Measurements from ENCODE around the gene EHD2. TPM values are rescaled to one million over a fixed set of nuclear protein-coding genes. Genes with fewer than 3 reads are reported as not detected.

The EHD2 gene
- total and polyA plus RNA-seq, 12 donors = 5.8 to 170 (median 102) TPM

DNA sequence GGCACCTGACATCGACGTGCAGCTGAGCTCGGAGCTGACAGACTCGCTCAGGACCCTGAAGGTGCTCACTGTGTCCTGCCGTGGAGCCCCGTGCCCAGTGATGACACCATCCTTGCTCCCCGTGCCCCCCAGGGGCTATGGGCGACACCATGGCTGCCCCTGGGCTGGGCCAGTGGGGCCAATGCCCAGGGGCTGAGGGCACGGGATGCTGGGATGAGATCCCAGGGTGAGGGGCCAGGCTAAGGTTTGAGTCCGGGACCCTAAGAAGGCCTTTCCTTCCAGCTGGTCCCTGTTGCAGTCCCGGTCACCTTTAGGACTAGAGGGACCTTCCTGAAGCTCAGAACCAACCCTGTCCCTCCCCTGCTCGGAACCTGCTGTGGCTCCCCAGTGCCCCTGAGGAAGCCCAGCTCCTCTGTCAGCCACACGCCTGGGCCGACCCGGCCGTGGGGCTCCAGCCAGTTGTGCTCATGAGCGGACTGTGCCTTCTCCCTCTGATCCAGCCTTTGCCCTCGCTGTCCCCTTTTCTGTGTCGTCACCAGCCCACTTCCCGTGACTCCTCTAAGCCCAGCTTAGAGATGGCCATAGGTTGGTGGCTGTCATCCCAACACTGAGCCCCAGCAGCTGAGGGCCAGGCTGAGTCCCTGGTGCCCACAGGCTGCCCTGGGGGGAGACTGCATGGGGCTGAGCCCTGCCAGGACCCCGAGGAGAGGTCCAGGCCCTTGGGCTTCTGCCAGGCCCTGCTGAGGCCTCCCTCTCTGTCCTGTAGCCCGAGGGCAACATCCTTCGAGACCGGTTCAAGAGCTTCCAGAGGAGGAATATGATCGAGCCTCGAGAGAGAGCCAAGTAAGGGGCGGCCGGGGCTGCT, 42.8 kb downstream of the EHD2 start:
- Histone ChIP-seq H3K27me3 (no peaks in the 10 kb centered on the region), H3K4me3 (no peak overlapping the region), H3K4me1 (replicated peaks in 1 of 2) (no peaks in the 10 kb centered on the region), H3K27ac (no peak overlapping the region), H3K36me3 (replicated peaks in 1 of 2) (peaks cover 0 to 71% of the 10 kb centered on the region in 2 donors), H3K9me3 (replicated peaks in 1 of 3) (no peaks in the 10 kb centered on the region)
- 90 to 94% (median 91%) methylated on average over 8 to 28 of the region's 28 CpGs for WGBS, 4 donors
- DNase-seq = no peak
- no peak for TF ChIP-seq POLR2A (IDR thresholded peaks at IDR 0.05)
- TF ChIP-seq, protein P1, sequence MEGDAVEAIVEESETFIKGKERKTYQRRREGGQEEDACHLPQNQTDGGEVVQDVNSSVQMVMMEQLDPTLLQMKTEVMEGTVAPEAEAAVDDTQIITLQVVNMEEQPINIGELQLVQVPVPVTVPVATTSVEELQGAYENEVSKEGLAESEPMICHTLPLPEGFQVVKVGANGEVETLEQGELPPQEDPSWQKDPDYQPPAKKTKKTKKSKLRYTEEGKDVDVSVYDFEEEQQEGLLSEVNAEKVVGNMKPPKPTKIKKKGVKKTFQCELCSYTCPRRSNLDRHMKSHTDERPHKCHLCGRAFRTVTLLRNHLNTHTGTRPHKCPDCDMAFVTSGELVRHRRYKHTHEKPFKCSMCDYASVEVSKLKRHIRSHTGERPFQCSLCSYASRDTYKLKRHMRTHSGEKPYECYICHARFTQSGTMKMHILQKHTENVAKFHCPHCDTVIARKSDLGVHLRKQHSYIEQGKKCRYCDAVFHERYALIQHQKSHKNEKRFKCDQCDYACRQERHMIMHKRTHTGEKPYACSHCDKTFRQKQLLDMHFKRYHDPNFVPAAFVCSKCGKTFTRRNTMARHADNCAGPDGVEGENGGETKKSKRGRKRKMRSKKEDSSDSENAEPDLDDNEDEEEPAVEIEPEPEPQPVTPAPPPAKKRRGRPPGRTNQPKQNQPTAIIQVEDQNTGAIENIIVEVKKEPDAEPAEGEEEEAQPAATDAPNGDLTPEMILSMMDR (IDR thresholded peaks at IDR 0.05) = no peak
- intact Hi-C loops (cut with DNase I) = no loop called here

GRCh38 chr19:47756627-47756929, 43.4 kb downstream of the EHD2 start:
- Histone ChIP-seq H3K9me3 (replicated peaks in 1 of 3) (no peaks in the 10 kb centered on the region), H3K4me1 (replicated peaks in 1 of 2) (no peaks in the 10 kb centered on the region), H3K27me3 (no peaks in the 10 kb centered on the region), H3K27ac (no peak overlapping the region), H3K36me3 (replicated peaks in 1 of 2) (peaks cover 0 to 65% of the 10 kb centered on the region in 2 donors), H3K4me3 (no peak overlapping the region)
- 80 to 96% (median 93%) methylated on average over 1 to 12 of the region's 12 CpGs for WGBS, 4 donors
- intact Hi-C loops (cut with DNase I) = no loop called here
- no peak for TF ChIP-seq POLR2A (IDR thresholded peaks at IDR 0.05)
- TF ChIP-seq, protein P1 (IDR thresholded peaks at IDR 0.05) = no peak
- DNase-seq = no peak

- no peak overlapping the region for H3K27ac ChIP-seq
- TF ChIP-seq, protein P1 (IDR thresholded peaks at IDR 0.05) = no peak
- TF ChIP-seq POLR2A (IDR thresholded peaks at IDR 0.05) = no peak
- DNase-seq = no peak
- intact Hi-C loops (cut with DNase I) = no loop called here
- H3K4me3 ChIP-seq = no peak overlapping the region
- H3K4me1 ChIP-seq (replicated peaks in 1 of 2) = no peaks in the 10 kb centered on the region
- no peaks in the 10 kb centered on the region for H3K27me3 ChIP-seq
- H3K9me3 ChIP-seq (replicated peaks in 1 of 3) = no peaks in the 10 kb centered on the region
- 84 to 92% (median 90%) methylated on average over 13 to 22 of the region's 22 CpGs for WGBS, 4 donors
- peaks cover 0 to 60% of the 10 kb centered on the region in 2 donors for H3K36me3 ChIP-seq (replicated peaks in 1 of 2)
Observed at GRCh38 chr19:47756953-47757608, 43.9 kb downstream of the EHD2 start.

DNA sequence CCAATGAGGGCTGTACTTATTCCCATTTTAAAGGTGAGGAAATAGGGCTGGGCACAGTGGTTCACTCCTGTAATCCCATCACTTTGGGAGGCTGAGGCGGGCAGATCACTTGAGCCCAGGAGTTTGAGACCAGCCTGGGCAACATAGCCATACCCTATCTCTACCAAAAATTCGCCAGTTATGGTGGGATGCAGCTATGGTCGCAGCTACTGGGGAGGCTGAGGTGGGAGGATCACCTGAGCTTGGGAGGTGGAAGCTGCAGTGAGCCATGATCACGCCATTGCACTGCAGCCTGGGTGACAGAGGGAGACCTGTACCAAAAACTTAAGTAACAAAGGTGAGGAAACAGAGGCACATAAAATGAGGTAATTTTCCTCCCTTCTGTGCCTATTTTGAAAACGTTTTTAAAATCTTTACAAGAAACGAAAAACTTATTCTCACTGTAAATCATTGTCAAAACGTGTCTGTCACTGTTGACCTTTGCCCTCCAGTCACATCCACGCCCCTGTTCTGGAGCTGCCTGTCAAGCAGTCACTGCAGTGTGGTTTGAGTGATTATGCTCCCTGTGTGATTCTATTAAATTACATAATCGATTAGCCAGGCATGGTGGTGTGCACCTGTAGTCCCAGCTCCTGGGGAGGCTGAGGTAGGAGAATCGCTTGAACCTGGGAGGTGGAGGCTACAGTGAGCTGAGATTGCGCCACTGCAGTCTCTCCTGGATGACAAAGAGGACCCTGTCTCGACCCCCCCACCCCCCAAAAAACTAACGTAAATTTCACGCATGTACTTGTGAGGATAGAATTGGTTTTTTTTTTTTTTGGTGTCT, 44.6 kb downstream of the EHD2 start:
- DNase-seq = no peak
- Histone ChIP-seq H3K27me3 (no peaks in the 10 kb centered on the region), H3K4me1 (replicated peaks in 1 of 2) (no peaks in the 10 kb centered on the region), H3K4me3 (no peak overlapping the region), H3K9me3 (replicated peaks in 1 of 3) (no peaks in the 10 kb centered on the region), H3K36me3 (replicated peaks in 1 of 2) (peaks cover 0 to 53% of the 10 kb centered on the region in 2 donors), H3K27ac (no peak overlapping the region)
- intact Hi-C loops (cut with DNase I) = no loop called here
- TF ChIP-seq, protein P1 (IDR thresholded peaks at IDR 0.05) = no peak
- no peak for TF ChIP-seq POLR2A (IDR thresholded peaks at IDR 0.05)
- WGBS, 4 donors = 78 to 88% (median 82%) methylated on average over 12 to 14 of the region's 14 CpGs
